HCT116 (cell line): ENCODE measurements around the gene SPIRE1. TPM values are rescaled to one million over a fixed set of nuclear protein-coding genes. Genes with fewer than 3 reads are reported as not detected.

Experiments used
- ATAC-seq: fragments of 200-7000 bp; cut with Tn5 transposase; 2 replicates; pipeline ENCODE4 v1.9.1; 2020; ENCODE audit warnings: mild to moderate bottlenecking, moderate library complexity
- BruUV-seq: library from RNA; stranded (reverse); fragments of 400-500 nt; replicated peaks from 2 replicates; lab custom pipeline; 2021; lab: Mats Ljungman, UMichigan
- CTCF ChIA-PET: fragments of 300-600 bp; sonication (Branson Sonifier 250); formaldehyde crosslinking; loops from one replicate; lab custom pipeline; 2021; ENCODE audit warnings: antibody characterized with exemption; lab: Charles Lee
- POLR2A ChIA-PET: fragments of 300-600, 350-600 bp; sonication (Branson Sonifier 250); formaldehyde crosslinking; loops from one replicate; lab custom pipeline; 2021; ENCODE audit warnings: antibody characterized with exemption; lab: Charles Lee
- RAD21 ChIA-PET, 2 experiments: fragments of 300-600 bp; sonication (Branson Sonifier 250); formaldehyde crosslinking; loops; one replicate each; lab custom pipeline; 2023; ENCODE audit warnings: low total read pairs in 2 of 2; ENCODE audit not compliant: uncharacterized antibody in 2 of 2, unreplicated experiment in 2 of 2, low non-redundant PET in 1 of 2; lab: Charles Lee
- DNase-seq: peaks from one replicate; pipeline ENCODE4 v3.0.0-alpha.2; 2010; ENCODE audit warnings: low read depth, low spot score
- H2AFZ ChIP-seq: fragments of 200-600 bp; shearing (Covaris generic), sonication (generic); 2 replicates; pipeline ENCODE4 v1.6.1; 2017; ENCODE audit warnings: low read depth, mixed run types, mixed read lengths, antibody characterized with exemption, low read length; ENCODE audit not compliant: poor library complexity, severe bottlenecking
- H3K27ac ChIP-seq: 2 replicates; pipeline ENCODE4 v1.5.1; 2012; ENCODE audit warnings: low read depth, low read length
- H3K27me3 ChIP-seq: fragments of 200-600 bp; sonication (generic); 2 replicates; pipeline ENCODE4 v1.6.1; 2016; ENCODE audit warnings: mixed run types, low read length, mixed read lengths; ENCODE audit not compliant: insufficient read depth
- H3K36me3 ChIP-seq, 2 experiments: fragments of 200-500 bp in 1 of 2; fragments of 200-600 bp in 1 of 2; sonication (Bioruptor generic) in 1 of 2; sonication (generic) in 1 of 2; 2 replicates each; pipeline versions ENCODE4 v1.5.1 to v1.6.1; 2014 to 2016; ENCODE audit warnings: low read length in 2 of 2, inconsistent platforms in 1 of 2, mixed read lengths in 1 of 2, mixed run types in 1 of 2; ENCODE audit not compliant: insufficient read depth in 2 of 2, control insufficient read depth in 1 of 2
- H3K4me1 ChIP-seq, 2 experiments: fragments of 200-600 bp in 1 of 2; sonication (generic) in 1 of 2; 2 replicates each; pipeline versions ENCODE4 v1.5.1 to v1.6.1; 2012 to 2017; ENCODE audit warnings: low read length in 2 of 2, inconsistent platforms in 1 of 2, mild to moderate bottlenecking in 1 of 2, mixed read lengths in 1 of 2, mixed run types in 1 of 2, moderate library complexity in 1 of 2; ENCODE audit not compliant: insufficient read depth in 2 of 2, control insufficient read depth in 1 of 2
- H3K4me2 ChIP-seq: fragments of 200-600 bp; sonication (generic); 2 replicates; pipeline ENCODE4 v1.6.1; 2017; ENCODE audit warnings: mixed run types, low read length, mixed read lengths
- H3K4me3 ChIP-seq, 2 experiments: fragments of 200-600 bp in 1 of 2; sonication (generic) in 1 of 2; replicated peaks in 1 of 2; 2 replicates each; pipeline ENCODE4 v1.5.1; 2011 to 2016; ENCODE audit warnings: low read length in 2 of 2, control low read depth in 1 of 2, low read depth in 1 of 2, mild to moderate bottlenecking in 1 of 2, mixed read lengths in 1 of 2, mixed run types in 1 of 2
- H3K79me2 ChIP-seq: fragments of 200-600 bp; sonication (generic); 2 replicates; pipeline ENCODE4 v1.6.1; 2017; ENCODE audit warnings: mild to moderate bottlenecking, mixed run types, low read length, moderate library complexity, mixed read lengths; ENCODE audit not compliant: insufficient read depth
- H3K9ac ChIP-seq: fragments of 200-600 bp; sonication (generic); 2 replicates; pipeline ENCODE4 v1.6.1; 2016; ENCODE audit warnings: low read length, mixed read lengths
- H3K9me2 ChIP-seq: fragments of 200-600 bp; sonication (generic), shearing (Covaris generic); 2 replicates; pipeline ENCODE4 v1.6.1; 2017; ENCODE audit warnings: mixed run types, mild to moderate bottlenecking, moderate library complexity; ENCODE audit not compliant: insufficient read depth
- H3K9me3 ChIP-seq, 2 experiments: fragments of 200-500 bp in 1 of 2; fragments of 200-600 bp in 1 of 2; sonication (Bioruptor generic) in 1 of 2; sonication (generic) in 1 of 2; 2 replicates each; pipeline ENCODE4 v1.6.1; 2014 to 2017; ENCODE audit warnings: low read length in 2 of 2, mixed read lengths in 2 of 2, inconsistent platforms in 1 of 2, low read depth in 1 of 2, mild to moderate bottlenecking in 1 of 2, mixed run types in 1 of 2, moderate library complexity in 1 of 2; ENCODE audit not compliant: control insufficient read depth in 1 of 2, insufficient read depth in 1 of 2
- H4K20me1 ChIP-seq: fragments of 200-600 bp; sonication (generic), shearing (Covaris generic); 2 replicates; pipeline ENCODE4 v1.6.1; 2017; ENCODE audit warnings: mixed run types, mild to moderate bottlenecking, moderate library complexity; ENCODE audit not compliant: insufficient read depth
- CBX3 ChIP-seq: IDR thresholded peaks from 2 replicates; pipeline ENCODE4 v1.6.1; 2012; ENCODE audit warnings: low read depth
- ELF1 ChIP-seq: IDR thresholded peaks from 2 replicates; pipeline ENCODE4 v1.6.1; 2012; ENCODE audit warnings: low read depth, borderline replicate concordance
- EZH2 ChIP-seq: fragments of 200-600 bp; sonication (generic); IDR thresholded peaks from 2 replicates; pipeline ENCODE4 v1.6.1; 2017; ENCODE audit warnings: antibody characterized with exemption, mixed run types
- EZH2phosphoT487 ChIP-seq: fragments of 200-600 bp; IDR thresholded peaks from 2 replicates; pipeline ENCODE4 v1.6.1; 2018; ENCODE audit warnings: antibody characterized with exemption, borderline replicate concordance
- YY1 ChIP-seq: IDR thresholded peaks from 2 replicates; pipeline ENCODE4 v1.6.1; 2011; ENCODE audit warnings: low read length, low read depth, moderate library complexity, mild to moderate bottlenecking; ENCODE audit not compliant: insufficient replicate concordance; ENCODE audit errors: extremely low read depth
- ZNF274 ChIP-seq: fragments of 200-500 bp; sonication (Bioruptor generic); IDR thresholded peaks from 2 replicates; pipeline ENCODE4 v1.6.1; 2014; ENCODE audit warnings: mild to moderate bottlenecking, low read depth, low read length, inconsistent platforms
- intact Hi-C: fragments of 100-400 bp; cut with micrococcal nuclease; formaldehyde crosslinking; loops from 2 replicates; pipeline ENCODE4 v1.10.0; 2022
- total RNA-seq: library from RNA; stranded (reverse); gene quantifications from one replicate; pipeline ENCODE4 v1.2.1, GENCODE V29; 2021; ENCODE audit not compliant: unreplicated experiment
- TF ChIP-seq, protein P1 (sequence below): IDR thresholded peaks from 2 replicates; pipeline ENCODE4 v1.6.1; 2011; ENCODE audit warnings: mild to moderate bottlenecking, low read length, moderate library complexity; ENCODE audit not compliant: insufficient replicate concordance; ENCODE audit errors: extremely low read depth
- TF ChIP-seq, protein P2 (sequence below): IDR thresholded peaks from 2 replicates; pipeline ENCODE4 v1.6.1; 2012

SPIRE1 gene
- total RNA-seq, 1 experiment from 2014 or later: 26.6 TPM

DNA sequence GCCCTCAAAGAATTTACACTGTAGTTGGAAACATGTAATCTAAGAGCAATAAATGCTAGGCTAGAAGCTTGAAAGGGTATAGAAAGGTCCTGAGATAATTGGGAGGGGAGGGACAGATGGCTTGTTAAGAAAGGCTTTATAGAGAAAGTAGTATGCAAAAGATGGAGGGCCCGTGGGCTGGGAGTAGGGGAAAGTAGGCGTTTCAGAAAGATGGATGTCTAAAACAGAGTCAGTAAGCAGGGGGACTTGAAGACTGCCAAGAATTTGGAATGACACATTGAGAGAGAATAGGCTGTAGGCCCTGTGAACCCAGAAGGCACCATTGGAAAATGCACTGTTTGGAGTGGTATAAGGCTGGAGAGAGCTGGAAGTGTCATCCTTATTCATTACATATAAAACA lies 45.8 kb upstream of the SPIRE1 start:
- TSS peak; percentile 77 for BruUV-seq
- Histone ChIP-seq H2AFZ (no peak overlapping the region), H3K9me3 (no peaks in the 10 kb centered on the region), H3K4me3 (peak overlapping the region; percentile 90 to 98)
- ChIA-PET CTCF (no interaction called here), POLR2A (no interaction called here)
- TF ChIP-seq EZH2phosphoT487 (no peak), ZNF274 (no peak), EZH2 (no peak), CBX3 (no peak)
- TF ChIP-seq, protein P1, sequence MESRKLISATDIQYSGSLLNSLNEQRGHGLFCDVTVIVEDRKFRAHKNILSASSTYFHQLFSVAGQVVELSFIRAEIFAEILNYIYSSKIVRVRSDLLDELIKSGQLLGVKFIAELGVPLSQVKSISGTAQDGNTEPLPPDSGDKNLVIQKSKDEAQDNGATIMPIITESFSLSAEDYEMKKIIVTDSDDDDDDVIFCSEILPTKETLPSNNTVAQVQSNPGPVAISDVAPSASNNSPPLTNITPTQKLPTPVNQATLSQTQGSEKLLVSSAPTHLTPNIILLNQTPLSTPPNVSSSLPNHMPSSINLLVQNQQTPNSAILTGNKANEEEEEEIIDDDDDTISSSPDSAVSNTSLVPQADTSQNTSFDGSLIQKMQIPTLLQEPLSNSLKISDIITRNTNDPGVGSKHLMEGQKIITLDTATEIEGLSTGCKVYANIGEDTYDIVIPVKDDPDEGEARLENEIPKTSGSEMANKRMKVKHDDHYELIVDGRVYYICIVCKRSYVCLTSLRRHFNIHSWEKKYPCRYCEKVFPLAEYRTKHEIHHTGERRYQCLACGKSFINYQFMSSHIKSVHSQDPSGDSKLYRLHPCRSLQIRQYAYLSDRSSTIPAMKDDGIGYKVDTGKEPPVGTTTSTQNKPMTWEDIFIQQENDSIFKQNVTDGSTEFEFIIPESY: no peak
- TF ChIP-seq, protein P2, sequence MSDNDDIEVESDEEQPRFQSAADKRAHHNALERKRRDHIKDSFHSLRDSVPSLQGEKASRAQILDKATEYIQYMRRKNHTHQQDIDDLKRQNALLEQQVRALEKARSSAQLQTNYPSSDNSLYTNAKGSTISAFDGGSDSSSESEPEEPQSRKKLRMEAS: no peak
- TF ChIP-seq, all 23 proteins: peak for 0
- peaks cover 8 to 24% of the 10 kb centered on the region in 2 experiments; a peak in 3 of 4 replicates for H3K4me1 ChIP-seq
- DNase-seq (no peak), ATAC-seq (no peak)
- RAD21 ChIA-PET: no interaction called here
- H3K27ac ChIP-seq: peak overlapping the region; percentile 95; the same call in 1 of the 2 replicates
- no peaks in the 10 kb centered on the region for H4K20me1 ChIP-seq
- no peaks in the 10 kb centered on the region for H3K9me2 ChIP-seq
- H3K27me3 ChIP-seq: no peaks in the 10 kb centered on the region
- H3K36me3 ChIP-seq: peaks cover 14 to 27% of the 10 kb centered on the region in 2 experiments
- peak overlapping the region; percentile 86 for H3K4me2 ChIP-seq
- peak overlapping the region; percentile 95 for H3K9ac ChIP-seq
- intact Hi-C loops: no loop called here
- peaks cover 86% of the 10 kb centered on the region for H3K79me2 ChIP-seq

DNA sequence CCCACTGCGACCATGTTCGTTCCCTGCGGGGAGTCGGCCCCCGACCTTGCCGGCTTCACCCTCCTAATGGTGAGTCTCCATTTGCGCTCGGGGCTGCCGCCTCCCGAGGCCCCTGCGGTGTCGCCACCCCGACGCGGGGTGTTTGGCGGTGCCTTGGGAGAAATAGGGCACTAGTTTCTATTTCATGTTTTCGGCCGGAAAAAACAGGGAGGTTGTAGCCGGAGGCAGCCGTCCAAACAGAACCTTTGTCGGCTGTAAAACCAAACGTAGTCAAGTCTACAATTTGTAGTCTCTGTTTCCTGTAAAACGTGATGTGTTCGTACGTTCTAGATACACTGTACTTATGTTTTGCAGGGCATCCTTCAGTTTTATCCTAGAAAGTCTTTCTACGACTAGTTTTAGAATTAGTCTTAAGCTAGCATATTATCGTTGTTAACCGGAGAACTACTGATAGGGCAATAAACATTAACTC lies 45.2 kb upstream of the SPIRE1 start:
- Histone ChIP-seq H2AFZ (no peak overlapping the region), H3K9me3 (no peaks in the 10 kb centered on the region), H3K79me2 (peaks cover 90% of the 10 kb centered on the region), H3K4me1 (peaks cover 8 to 24% of the 10 kb centered on the region in 2 experiments; a peak in 3 of 4 replicates), H3K9me2 (no peaks in the 10 kb centered on the region), H3K4me2 (peak overlapping the region; percentile 86), H3K4me3 (peak overlapping the region; percentile 90 to 98), H3K36me3 (peaks cover 15 to 27% of the 10 kb centered on the region in 2 experiments), H3K9ac (peak overlapping the region; percentile 95), H3K27me3 (no peaks in the 10 kb centered on the region), H4K20me1 (no peaks in the 10 kb centered on the region), H3K27ac (peak overlapping the region; percentile 95)
- no peak for TF ChIP-seq YY1
- TF ChIP-seq ELF1: no peak
- DNase-seq (no peak), ATAC-seq (peak; percentile 1; the same call in 1 of the 2 replicates)
- ChIA-PET CTCF (no interaction called here), POLR2A (interaction anchor here (2.3 kb wide), 1 partner anchor 180 kb away, joined by 6 read pairs; the partner anchor contains the start of gene PTPN2), RAD21 (no interaction called here)
- BruUV-seq: no TSS peak
- intact Hi-C loops: no loop called here
